Measurements from ENCODE around the gene GLIS1. TPM values are rescaled to one million over a fixed set of nuclear protein-coding genes. Genes with fewer than 3 reads are reported as not detected.

GLIS1 gene
- total RNA-seq, 1 experiment from 2014 or later, result 0.28 TPM

DNA sequence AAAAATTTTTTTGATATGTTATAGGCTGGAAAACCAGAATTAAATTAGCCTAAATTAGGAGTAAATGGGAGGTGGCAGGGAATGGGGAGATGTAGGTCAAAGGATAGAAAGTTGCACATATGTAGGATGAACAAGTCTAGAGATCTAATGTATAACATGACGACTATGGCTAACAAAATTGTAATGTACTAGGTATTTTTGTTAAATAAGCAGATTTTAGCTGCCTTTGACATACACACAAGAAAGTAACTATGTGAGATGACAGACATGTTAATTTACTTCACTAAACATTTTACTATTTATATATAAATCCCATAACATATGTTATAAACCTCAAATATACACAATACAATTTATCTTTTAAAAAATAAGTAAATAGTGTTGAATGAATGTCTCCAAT is 30.2 kb upstream of the GLIS1 start:
- no peak overlapping the region for H3K9ac ChIP-seq (ENCODE audit: extremely low read depth, insufficient read length, low read length)
- H4K8ac ChIP-seq (replicated peaks; ENCODE audit: insufficient read length, low read depth, low read length), result no peak overlapping the region
- H3K4me1 Mint-ChIP-seq, result peaks cover 0 to 10% of the 10 kb centered on the region in 2 experiments; a peak in 1 of 4 replicates
- no peak overlapping the region for H3K27ac ChIP-seq (ENCODE audit: insufficient read length, low read depth, low read length)
- no peaks in the 10 kb centered on the region for H3K27me3 ChIP-seq (ENCODE audit: insufficient read depth, low read length)
- no peak overlapping the region for H2BK20ac ChIP-seq (ENCODE audit: low read depth, low read length, poor library complexity, severe bottlenecking)
- no peaks in the 10 kb centered on the region for H3K79me1 ChIP-seq (ENCODE audit: insufficient read depth, low read depth, low read length, poor library complexity, severe bottlenecking)
- no peak overlapping the region; a peak in 1 of 7 replicates for H3K27ac Mint-ChIP-seq
- H3K18ac ChIP-seq (ENCODE audit: insufficient read length, low read depth, low read length), result no peak overlapping the region
- H3K4me3 Mint-ChIP-seq, result no peak overlapping the region
- WGBS (ENCODE audit: extremely low coverage, insufficient read length, low lambda C conversion rate), result no CpG with 5 or more reads among the region's 1 CpG
- H4K20me1 ChIP-seq (ENCODE audit: control insufficient read depth, insufficient read depth, insufficient read length), result no peaks in the 10 kb centered on the region
- H3K4ac ChIP-seq (ENCODE audit: low read depth, low read length), result no peak overlapping the region
- no peak overlapping the region for H3T11ph ChIP-seq (ENCODE audit: low read length)
- H3K27me3 Mint-ChIP-seq (ENCODE audit: low read depth), result no peaks in the 10 kb centered on the region
- no peak overlapping the region for H2BK120ac ChIP-seq (ENCODE audit: low read depth, low read length, poor library complexity, severe bottlenecking)
- H3K9me3 Mint-ChIP-seq, result no peaks in the 10 kb centered on the region
- H3K79me2 ChIP-seq (ENCODE audit: insufficient read depth, low read length), result 0 out of 2 replicates have a peak, but pooled peaks cover 2% of the 10 kb centered on the region
- no peak overlapping the region for H2BK5ac ChIP-seq (ENCODE audit: insufficient read length, low read length)
- H2AK5ac ChIP-seq (ENCODE audit: insufficient read length, low read length), result no peak overlapping the region
- no peak overlapping the region for H2AFZ ChIP-seq (ENCODE audit: low read length)
- no peak overlapping the region for H2BK12ac ChIP-seq (ENCODE audit: insufficient read length, low read depth, low read length)
- no peak overlapping the region for H4K91ac ChIP-seq (ENCODE audit: insufficient read length, low read depth, low read length)
- no peaks in the 10 kb centered on the region for H3K23me2 ChIP-seq (ENCODE audit: insufficient read length, low read depth, low read length, poor library complexity, severe bottlenecking)
- no peak overlapping the region for H3K14ac ChIP-seq (ENCODE audit: insufficient read depth, low read length)
- no peaks in the 10 kb centered on the region for H3K9me3 ChIP-seq (ENCODE audit: control insufficient read depth, low read depth, low read length)
- no peak overlapping the region for H3K4me2 ChIP-seq (ENCODE audit: insufficient read depth, insufficient read length, low read length)
- H3K56ac ChIP-seq (ENCODE audit: insufficient read length, low read depth, low read length), result no peak overlapping the region
- no peaks in the 10 kb centered on the region for H3K4me1 ChIP-seq (ENCODE audit: insufficient read depth, low read length)
- no peak overlapping the region for H4K5ac ChIP-seq (ENCODE audit: insufficient read length, low read depth, low read length)
- peaks cover 18 to 52% (median 29%) of the 10 kb centered on the region in 3 experiments; a peak in 6 of 7 replicates for H3K36me3 Mint-ChIP-seq (ENCODE audit: insufficient read depth in 1 of 3, low read depth in 3 of 3)
- no peak overlapping the region for H2BK15ac ChIP-seq (ENCODE audit: low read depth, low read length)
- H3K23ac ChIP-seq (ENCODE audit: insufficient read length, low read depth, low read length), result no peak overlapping the region
- DNase-seq, result no peak
- TF ChIP-seq CTCF (conservative IDR thresholded peaks at IDR 0.05), result no peak
